D721Med (cell line): ENCODE data around the gene FOXQ1.

Experiments
- DNase-seq: peaks from one replicate; pipeline ENCODE4 v3.0.0; 2011; ENCODE audit warnings: low spot score; ENCODE audit not compliant: insufficient read length
- FAIRE-seq: peaks from 2 replicates; lab custom pipeline; 2011; peaks lifted over from hg19 to GRCh38; lab: Jason Lieb, UNC
- CTCF ChIP-seq: IDR thresholded peaks from 2 replicates; pipeline ENCODE4 v1.5.1; 2012; ENCODE audit warnings: mild to moderate bottlenecking, control low read depth; ENCODE audit not compliant: insufficient read depth; ENCODE audit errors: missing control alignments

FOXQ1 gene

GRCh38 chr6:1321738-1322137, 9.8 kb downstream of the FOXQ1 start:
- DNase-seq (no peak), FAIRE-seq (no peak)
- no peak for TF ChIP-seq CTCF

GRCh38 chr6:1322156-1322555, 10.3 kb downstream of the FOXQ1 start:
- TF ChIP-seq CTCF: no peak
- FAIRE-seq (no peak), DNase-seq (no peak)

- DNase-seq: no peak
- FAIRE-seq: no peak
- TF ChIP-seq CTCF: no peak
Measured at GRCh38 chr6:1322696-1323219, 10.9 kb downstream of the FOXQ1 start.

- DNase-seq (no peak), FAIRE-seq (no peak)
- TF ChIP-seq CTCF: no peak
Measured at GRCh38 chr6:1324936-1325335, 13.0 kb downstream of the FOXQ1 start.

GRCh38 chr6:1325461-1326309, 13.8 kb downstream of the FOXQ1 start:
- FAIRE-seq (no peak), DNase-seq (no peak)
- TF ChIP-seq CTCF: no peak

GRCh38 chr6:1326535-1327121, 14.7 kb downstream of the FOXQ1 start:
- FAIRE-seq (no peak), DNase-seq (no peak)
- TF ChIP-seq CTCF: no peak

GRCh38 chr6:1327630-1328029, 15.7 kb downstream of the FOXQ1 start:
- DNase-seq (no peak), FAIRE-seq (no peak)
- TF ChIP-seq CTCF: no peak
